Skeletal muscle cell (primary cell): ENCODE results near the gene WDR90.

Experiments used
- DNase-seq: peaks from one replicate; pipeline ENCODE4 v3.0.0-alpha.2; 2010; ENCODE audit warnings: low read depth
- H3K4me3 ChIP-seq: 2 replicates; pipeline ENCODE4 v1.5.1; 2011; ENCODE audit warnings: low read depth, mild to moderate bottlenecking, control low read depth, low read length, moderate library complexity

WDR90 gene

DNA sequence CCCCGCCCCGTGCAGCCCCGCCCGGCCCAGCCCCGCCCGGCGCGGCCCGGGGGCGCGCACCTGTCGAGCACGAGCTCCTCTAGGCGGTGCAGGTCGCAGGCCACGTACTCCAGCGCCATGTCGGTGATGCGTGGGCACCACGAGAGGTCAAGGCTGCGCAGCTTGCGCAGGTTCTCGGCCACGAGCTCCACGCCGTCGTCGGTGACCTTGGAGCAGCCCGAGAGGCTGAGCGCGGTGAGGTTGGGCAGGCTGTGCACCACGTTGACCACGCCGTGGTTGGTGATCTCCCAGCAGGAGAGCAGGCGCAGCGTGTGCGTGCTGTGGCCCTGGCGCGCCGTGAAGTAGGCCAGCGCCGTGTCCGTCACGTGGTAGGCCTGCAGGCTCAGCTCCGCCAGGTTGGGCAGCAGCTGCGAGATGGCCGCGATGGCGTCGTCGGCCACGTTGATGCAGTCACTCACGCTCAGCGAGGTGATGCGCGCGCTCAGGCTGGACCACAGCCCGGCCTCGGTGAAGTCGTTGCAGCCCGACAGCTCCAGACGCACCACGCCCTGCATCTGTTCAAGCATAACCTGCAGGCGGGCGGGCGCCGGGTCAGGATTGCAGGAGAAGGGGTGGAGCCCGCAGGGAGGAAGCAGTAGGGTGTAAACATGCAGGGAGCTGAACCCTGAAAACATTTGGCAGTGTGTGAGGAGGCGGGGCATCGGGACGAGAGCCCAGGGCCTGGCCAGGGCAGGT, 46.4 kb downstream of the WDR90 start:
- no peak for DNase-seq
- no peak overlapping the region for H3K4me3 ChIP-seq

- DNase-seq = no peak
- no peak overlapping the region for H3K4me3 ChIP-seq
Observed at GRCh38 chr16:698911-699671, 49.9 kb downstream of the WDR90 start.

DNA sequence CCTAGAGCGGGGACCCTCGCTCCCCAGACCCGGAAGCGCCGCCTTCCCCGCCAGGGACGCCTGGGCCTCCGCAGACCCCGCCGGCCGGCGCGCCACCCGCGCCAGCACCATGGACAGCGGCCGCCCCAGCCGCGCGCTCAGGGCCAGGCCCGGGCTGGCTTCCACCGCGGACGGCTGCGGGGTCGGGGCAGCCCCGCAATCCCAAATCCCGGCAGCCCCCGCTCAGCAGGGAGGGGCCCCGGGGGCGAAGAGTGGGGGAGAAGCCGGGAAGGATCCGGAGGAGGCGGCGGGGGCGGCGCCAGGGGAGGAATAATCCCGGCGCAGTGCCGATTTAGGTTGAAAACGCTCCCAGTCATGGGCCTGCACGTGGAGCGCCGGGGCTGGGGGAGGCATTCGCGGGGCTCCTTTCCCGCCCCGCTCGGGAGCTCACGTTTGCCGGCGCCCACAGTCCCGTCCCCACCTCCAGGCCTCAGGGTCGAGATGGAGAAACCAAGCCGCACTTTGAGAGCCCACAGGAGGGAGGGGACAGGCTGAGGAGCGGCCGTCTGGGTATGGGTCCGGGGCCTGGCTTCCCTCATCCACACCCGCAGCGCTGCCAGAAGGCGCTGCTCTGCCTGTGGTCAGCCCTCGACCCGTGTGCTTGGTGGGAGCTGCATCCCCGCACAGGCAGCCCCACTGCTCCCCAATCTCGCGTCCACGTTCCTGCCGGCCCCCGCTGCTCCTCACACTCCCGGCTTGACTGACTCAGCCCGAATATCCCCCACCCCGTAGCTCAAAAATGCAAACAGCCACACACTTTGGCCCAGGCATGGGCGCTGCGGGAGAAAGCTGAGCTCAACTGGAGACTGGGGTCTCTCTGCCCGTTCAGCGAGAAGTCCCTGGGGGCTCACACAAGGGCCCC, 51.8 kb downstream of the WDR90 start:
- DNase-seq = no peak
- no peak overlapping the region for H3K4me3 ChIP-seq

- no peak overlapping the region for H3K4me3 ChIP-seq
- no peak for DNase-seq
Observed at GRCh38 chr16:702341-702740, 53.2 kb downstream of the WDR90 start.

GRCh38 chr16:703406-703805, 54.2 kb downstream of the WDR90 start:
- H3K4me3 ChIP-seq = no peak overlapping the region
- no peak for DNase-seq

DNA sequence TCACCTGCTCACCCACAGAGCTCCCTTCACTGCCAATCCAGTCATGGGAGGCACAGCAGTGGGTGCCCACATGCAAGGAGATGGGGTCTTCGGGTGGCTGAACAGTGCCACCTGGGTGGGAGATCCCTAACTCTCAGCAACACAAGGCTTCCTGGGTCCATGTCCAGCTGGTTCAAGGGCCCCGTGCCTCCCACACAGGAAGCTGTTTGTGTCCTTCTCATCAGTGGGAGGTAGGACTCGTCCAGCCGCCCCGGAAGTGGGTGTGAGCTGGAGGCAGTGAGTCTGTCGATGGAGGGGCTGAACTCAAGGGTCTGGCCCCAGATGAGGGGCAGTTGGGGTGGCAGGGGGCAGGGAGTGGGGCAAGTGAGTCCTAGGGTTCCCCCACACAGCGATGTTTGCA, 54.9 kb downstream of the WDR90 start:
- no peak for DNase-seq
- H3K4me3 ChIP-seq = no peak overlapping the region

- no peak for DNase-seq
- H3K4me3 ChIP-seq = peak overlapping the region; percentile 37
Observed at GRCh38 chr16:704552-705380, 55.6 kb downstream of the WDR90 start.

DNA sequence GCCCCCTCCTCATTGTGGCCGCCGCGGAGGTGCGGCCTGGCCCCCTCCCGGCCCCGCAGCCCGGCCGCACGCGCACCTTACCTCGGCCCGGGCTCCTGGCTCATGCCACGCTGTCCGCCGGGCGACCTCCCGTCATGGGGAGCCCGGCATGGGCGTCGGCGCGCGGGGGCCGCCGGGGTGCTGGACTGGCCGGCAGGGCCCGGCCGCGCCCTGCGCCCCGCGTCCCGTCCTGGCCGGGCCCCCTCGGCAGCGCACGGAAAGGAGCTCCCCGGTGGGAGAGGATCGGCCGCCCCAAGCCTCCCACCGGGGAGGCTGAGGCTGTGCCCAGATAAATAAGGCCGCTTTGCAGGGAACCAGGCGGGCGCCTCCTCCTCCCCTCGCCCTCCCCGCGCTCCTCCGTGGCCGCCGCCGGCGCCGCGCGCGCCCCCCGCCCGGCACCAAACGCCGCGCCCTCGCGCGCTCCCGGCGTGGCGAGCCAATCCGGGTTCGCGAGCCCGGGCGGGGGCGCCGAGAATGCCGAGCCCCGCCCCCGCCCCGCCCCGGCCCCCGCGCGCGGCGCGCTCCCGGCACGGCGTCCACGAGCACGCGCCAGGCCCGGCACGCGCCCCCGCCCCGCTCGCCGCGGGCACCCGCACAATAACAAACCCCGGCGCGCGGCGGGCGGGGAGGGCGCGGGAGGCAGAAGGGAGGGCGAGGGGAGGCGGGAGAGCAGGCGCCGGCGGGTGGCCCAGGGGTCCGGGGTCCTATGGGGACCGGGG, 56.4 kb downstream of the WDR90 start, which contains the start of gene FBXL16:
FBXL16 (minus strand) TSS at position 371 of the 758 bp plus-strand sequence. CDS start 8,396 bp downstream, outside the sequence.
- no peak for DNase-seq
- H3K4me3 ChIP-seq = peak within 1 kb of the TSS; percentile 37

DNA sequence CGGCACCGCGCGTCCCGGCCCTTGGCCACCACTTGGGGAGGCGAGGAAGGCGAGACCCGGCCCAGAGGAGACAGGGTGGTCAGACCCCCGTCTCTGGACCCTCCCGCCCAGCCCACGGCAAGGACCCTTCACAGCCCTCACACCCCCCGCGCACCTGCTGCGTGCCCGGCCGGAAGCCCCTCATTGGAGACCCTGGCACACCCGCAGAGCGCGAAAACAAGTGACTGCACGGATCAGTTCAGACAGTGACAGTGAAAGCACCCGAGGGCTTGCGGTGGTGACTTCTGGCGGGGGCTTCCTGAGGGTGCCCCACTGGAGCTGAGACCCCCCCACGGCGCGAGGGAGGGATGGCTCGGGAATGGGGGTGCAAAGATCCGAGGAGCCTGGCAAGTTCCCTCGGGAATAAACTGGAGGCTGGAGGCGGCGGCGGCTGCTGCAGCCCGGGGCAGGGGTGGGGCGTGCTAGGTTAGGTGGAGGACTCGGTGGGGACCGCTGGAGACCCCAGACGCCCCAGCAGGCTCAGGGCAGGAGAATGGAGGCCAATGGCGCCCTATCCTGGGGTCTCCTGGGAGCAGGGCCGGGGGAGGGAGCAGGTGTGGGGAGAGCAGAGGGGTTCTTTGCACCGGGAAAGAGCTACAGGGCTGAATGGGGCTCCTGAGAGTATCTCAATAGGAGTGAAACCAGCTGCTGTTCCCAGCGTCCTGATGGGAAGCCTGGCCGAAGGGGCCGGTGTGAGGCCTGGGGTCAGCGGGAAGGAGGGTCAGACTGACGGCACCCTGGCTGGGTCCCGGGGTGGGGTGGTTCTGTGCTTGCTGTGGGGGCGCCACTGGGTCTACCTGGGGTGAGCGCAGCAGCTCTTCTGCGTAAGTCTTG, 57.3 kb downstream of the WDR90 start:
- DNase-seq = no peak
- peak overlapping the region; percentile 11 for H3K4me3 ChIP-seq

DNA sequence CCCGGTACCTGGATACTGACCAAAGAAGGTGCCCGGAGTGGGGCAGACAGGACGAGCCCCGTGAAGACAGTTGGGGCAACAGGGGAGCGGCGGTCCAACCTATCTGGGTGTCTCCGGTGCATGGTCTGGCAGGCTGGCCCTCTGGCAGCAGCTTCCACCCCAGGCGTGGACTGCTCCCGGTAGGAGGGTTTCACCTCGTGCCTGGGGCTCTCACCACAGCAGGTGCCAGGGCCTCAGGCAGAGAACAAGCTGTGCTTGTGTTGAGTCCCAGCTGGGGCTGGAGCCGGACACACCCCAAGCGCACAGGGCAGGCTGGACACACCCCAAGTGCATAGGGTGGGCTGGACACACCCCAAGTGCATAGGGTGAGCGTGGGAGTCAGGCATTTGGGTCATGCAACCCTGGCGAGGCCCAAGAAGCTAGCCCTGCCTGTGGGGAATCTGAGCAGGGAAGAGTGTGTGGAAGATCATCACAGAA, 57.9 kb downstream of the WDR90 start:
- DNase-seq = no peak
- H3K4me3 ChIP-seq = no peak overlapping the region

DNA sequence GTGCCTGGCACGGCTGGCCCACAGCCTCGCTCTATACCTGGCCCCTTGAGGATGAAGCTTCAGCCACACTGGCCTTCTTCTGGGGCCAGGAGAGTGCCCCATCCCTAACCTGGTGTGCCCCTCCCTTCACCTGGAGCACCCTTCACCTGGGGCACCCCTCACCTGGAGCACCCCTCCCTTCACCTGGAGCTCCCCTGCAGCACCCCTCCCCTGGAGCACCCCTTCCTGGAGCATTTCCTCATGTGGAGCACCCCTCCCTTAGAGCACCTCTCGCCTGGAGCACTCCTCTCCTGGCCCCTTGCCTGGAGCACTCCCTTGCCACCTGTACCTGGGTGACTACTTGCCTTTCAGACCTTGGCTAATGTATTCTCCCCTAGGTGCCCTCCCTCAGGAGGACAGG, 58.9 kb downstream of the WDR90 start:
- H3K4me3 ChIP-seq = no peak overlapping the region
- DNase-seq = no peak

DNA sequence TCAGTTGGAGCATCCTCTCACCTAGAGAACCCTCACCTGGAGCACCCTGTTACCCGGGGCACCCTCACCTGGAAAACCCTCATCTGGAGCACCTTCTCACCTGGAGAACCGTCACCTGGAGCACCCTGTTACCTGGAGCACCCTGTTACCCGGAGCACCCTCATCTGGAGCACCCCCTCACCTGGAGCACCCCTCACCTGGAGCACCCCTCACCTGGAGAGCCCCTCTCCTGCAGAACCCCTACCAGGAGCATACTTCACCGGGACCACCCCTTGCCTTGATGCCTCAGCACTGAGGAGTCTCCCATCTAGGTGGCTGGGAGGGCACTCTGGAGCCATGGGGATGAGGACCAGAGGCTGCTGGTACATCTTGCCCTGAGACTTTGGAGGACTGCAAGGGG, 59.8 kb downstream of the WDR90 start:
- no peak for DNase-seq
- no peak overlapping the region for H3K4me3 ChIP-seq

- no peak overlapping the region for H3K4me3 ChIP-seq
- peak; percentile 65 for DNase-seq
Observed at GRCh38 chr16:709566-710499, 60.7 kb downstream of the WDR90 start.

- DNase-seq = no peak
- no peak overlapping the region for H3K4me3 ChIP-seq
Observed at GRCh38 chr16:710500-711075, 61.4 kb downstream of the WDR90 start.

GRCh38 chr16:711084-711483, 61.9 kb downstream of the WDR90 start:
- no peak overlapping the region for H3K4me3 ChIP-seq
- no peak for DNase-seq
